OCI-LY3 (cell line): Measurements from ENCODE around the gene CES1.
"Not testable (repeated sequence)": the region's sequence is repeated elsewhere in the genome, so short reads cannot be mapped to it uniquely, and the experiment has no call there.

Source experiments
- H2AFZ ChIP-seq: fragments of 200-600, 300-600 bp; shearing (Covaris generic); 2 replicates; pipeline ENCODE4 v1.6.0; 2014; ENCODE audit warnings: antibody characterized with exemption, low read depth, low read length
- H3K27ac ChIP-seq: fragments of 200-600, 300-600 bp; sonication (generic); 2 replicates; pipeline ENCODE4 v1.5.1; 2014; ENCODE audit warnings: mild to moderate bottlenecking, low read length, moderate library complexity, mixed read lengths
- H3K27me3 ChIP-seq: fragments of 200-600, 300-600 bp; sonication (generic); 2 replicates; pipeline ENCODE4 v1.6.1; 2014; ENCODE audit warnings: low read depth, low read length, mixed read lengths
- H3K36me3 ChIP-seq: fragments of 200-600, 300-600 bp; sonication (generic); replicated peaks from 2 replicates; pipeline ENCODE3; 2014; ENCODE audit warnings: low read depth, low read length, mixed read lengths
- H3K4me1 ChIP-seq: fragments of 300-600, 200-600 bp; sonication (generic); 2 replicates; pipeline ENCODE4 v1.6.1; 2014; ENCODE audit warnings: low read length, mixed read lengths
- H3K4me2 ChIP-seq: fragments of 200-600, 300-600 bp; sonication (generic); 2 replicates; pipeline ENCODE4 v1.6.1; 2014; ENCODE audit warnings: low read length, mixed read lengths
- H3K4me3 ChIP-seq: fragments of 300-600, 200-600 bp; sonication (generic); 2 replicates; pipeline ENCODE4 v1.5.1; 2014; ENCODE audit warnings: antibody characterized with exemption, mild to moderate bottlenecking, low read length, moderate library complexity
- H3K79me2 ChIP-seq: fragments of 300-600, 200-600 bp; shearing (Covaris generic); 2 replicates; pipeline ENCODE4 v1.6.1; 2014; ENCODE audit warnings: mild to moderate bottlenecking, low read length, mixed read lengths
- H3K9ac ChIP-seq: fragments of 300-600, 200-600 bp; shearing (Covaris generic); 2 replicates; pipeline ENCODE4 v1.6.0; 2014; ENCODE audit warnings: mild to moderate bottlenecking, low read length, moderate library complexity
- H3K9me3 ChIP-seq: fragments of 200-600, 300-600 bp; shearing (Covaris generic); 2 replicates; pipeline ENCODE4 v1.6.1; 2014; ENCODE audit warnings: low read length, mixed read lengths; ENCODE audit not compliant: insufficient read depth
- H4K20me1 ChIP-seq: fragments of 200-600, 300-600 bp; sonication (generic); 2 replicates; pipeline ENCODE4 v1.6.1; 2016; ENCODE audit warnings: low read length, mixed read lengths; ENCODE audit not compliant: insufficient read depth
- CTCF ChIP-seq: fragments of 200-600, 300-600 bp; sonication (generic); IDR thresholded peaks from 2 replicates; pipeline ENCODE4 v1.5.1; 2014; ENCODE audit warnings: antibody characterized with exemption, low read length, low read depth
- EZH2phosphoT487 ChIP-seq: fragments of 200-600 bp; shearing (Covaris generic); IDR thresholded peaks from 2 replicates; pipeline ENCODE4 v1.6.1; 2018; ENCODE audit warnings: antibody characterized with exemption, mixed run types, low read depth

Gene CES1

GRCh38 chr16:55830658-55831294 lies 2.1 kb downstream of the CES1 start:
- no peaks in the 10 kb centered on the region; the same call in 1 of the 2 replicates for H3K27me3 ChIP-seq
- no peak for TF ChIP-seq EZH2phosphoT487
- no peak for TF ChIP-seq CTCF
- H2AFZ ChIP-seq = no peak overlapping the region
- peaks cover 12% of the 10 kb centered on the region for H3K4me1 ChIP-seq
- H3K36me3 ChIP-seq = no peaks in the 10 kb centered on the region
- H3K4me3 ChIP-seq = no peak overlapping the region
- no peaks in the 10 kb centered on the region for H3K79me2 ChIP-seq
- H3K9me3 ChIP-seq = no peaks in the 10 kb centered on the region
- no peak overlapping the region for H3K27ac ChIP-seq
- H3K9ac ChIP-seq = no peak overlapping the region
- no peaks in the 10 kb centered on the region for H4K20me1 ChIP-seq
- no peak overlapping the region for H3K4me2 ChIP-seq

- H3K4me1 ChIP-seq, H3K27me3 ChIP-seq, H3K4me2 ChIP-seq, H3K27ac ChIP-seq, H3K9ac ChIP-seq, H4K20me1 ChIP-seq, H3K4me3 ChIP-seq, H3K9me3 ChIP-seq, H3K79me2 ChIP-seq, H2AFZ ChIP-seq, H3K36me3 ChIP-seq: not testable (repeated sequence)
Measured at GRCh38 chr16:55829232-55829631, 3.7 kb downstream of the CES1 start.

GRCh38 chr16:55828680-55829079 lies 4.2 kb downstream of the CES1 start:
- H3K9me3 ChIP-seq = no peaks in the 10 kb centered on the region
- no peak overlapping the region for H2AFZ ChIP-seq
- H3K36me3 ChIP-seq = no peaks in the 10 kb centered on the region
- H3K9ac ChIP-seq = no peak overlapping the region
- H3K4me2 ChIP-seq = no peak overlapping the region
- no peaks in the 10 kb centered on the region; the same call in 1 of the 2 replicates for H3K27me3 ChIP-seq
- no peak for TF ChIP-seq EZH2phosphoT487
- no peaks in the 10 kb centered on the region for H4K20me1 ChIP-seq
- H3K4me3 ChIP-seq = no peak overlapping the region
- no peaks in the 10 kb centered on the region for H3K79me2 ChIP-seq
- no peak overlapping the region for H3K27ac ChIP-seq
- peaks cover 4% of the 10 kb centered on the region for H3K4me1 ChIP-seq

- H3K4me1 ChIP-seq = no peaks in the 10 kb centered on the region
- no peak overlapping the region for H3K4me2 ChIP-seq
- H3K27ac ChIP-seq = no peak overlapping the region
- no peaks in the 10 kb centered on the region for H3K9me3 ChIP-seq
- no peaks in the 10 kb centered on the region for H3K36me3 ChIP-seq
- no peak overlapping the region for H3K4me3 ChIP-seq
- no peaks in the 10 kb centered on the region for H3K27me3 ChIP-seq
- no peak overlapping the region for H2AFZ ChIP-seq
- H3K9ac ChIP-seq = no peak overlapping the region
- TF ChIP-seq CTCF = no peak
- TF ChIP-seq EZH2phosphoT487 = no peak
- no peaks in the 10 kb centered on the region for H4K20me1 ChIP-seq
- no peaks in the 10 kb centered on the region for H3K79me2 ChIP-seq
Measured at GRCh38 chr16:55825115-55825728, 7.7 kb downstream of the CES1 start.

- TF ChIP-seq CTCF = no peak
- no peak for TF ChIP-seq EZH2phosphoT487
- Histone ChIP-seq H3K9ac (no peak overlapping the region), H4K20me1 (no peaks in the 10 kb centered on the region), H3K4me3 (no peak overlapping the region), H3K36me3 (no peaks in the 10 kb centered on the region), H3K4me2 (no peak overlapping the region), H3K27me3 (no peaks in the 10 kb centered on the region), H3K9me3 (no peaks in the 10 kb centered on the region), H3K27ac (no peak overlapping the region), H3K4me1 (no peaks in the 10 kb centered on the region), H2AFZ (no peak overlapping the region), H3K79me2 (no peaks in the 10 kb centered on the region)
Measured at GRCh38 chr16:55824473-55825000, 8.4 kb downstream of the CES1 start.
